LoVo (cell line): ENCODE data around the gene LARGE2.

Source experiments
- DNase-seq: peaks from one replicate; pipeline ENCODE4 v3.0.0-alpha.2; 2016; ENCODE audit warnings: low spot score

Gene LARGE2

GRCh38 chr11:45929486-45930030, 7.1 kb downstream of the LARGE2 start:
- DNase-seq, result no peak

GRCh38 chr11:45930031-45930794, 7.8 kb downstream of the LARGE2 start:
- no peak for DNase-seq

DNA sequence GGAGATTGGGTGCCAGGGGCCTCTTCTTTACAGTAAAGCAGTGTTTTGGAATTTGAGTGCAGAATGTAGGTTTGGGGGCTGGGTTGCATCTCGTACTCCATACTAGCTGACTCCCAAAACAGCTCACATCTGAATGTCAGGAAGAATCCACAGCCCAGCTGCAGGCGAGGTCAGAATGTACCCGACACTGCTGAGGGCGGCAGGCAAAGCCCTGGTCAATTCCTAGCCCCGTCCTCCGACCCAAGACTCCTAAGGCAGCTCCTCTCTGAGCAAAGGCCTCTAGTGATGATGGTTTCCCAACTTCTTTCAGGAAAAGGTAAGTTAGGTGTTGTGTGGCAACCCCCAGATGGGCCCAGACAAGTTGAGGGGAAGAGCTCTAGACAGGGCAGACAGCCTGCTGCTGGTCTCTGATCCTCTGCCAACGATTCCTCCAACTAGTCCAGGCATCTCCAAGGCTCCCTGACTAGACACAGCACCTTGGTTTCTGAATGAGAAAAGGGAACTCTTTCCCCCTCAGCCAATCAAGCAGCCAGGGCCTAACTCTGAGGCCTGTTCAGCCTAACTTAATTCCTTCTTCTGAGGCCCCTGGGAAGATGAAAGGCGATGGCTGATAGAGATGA, 8.6 kb downstream of the LARGE2 start:
- DNase-seq, result no peak

GRCh38 chr11:45931739-45932138, 9.3 kb downstream of the LARGE2 start:
- DNase-seq, result no peak

- no peak for DNase-seq
Measured at GRCh38 chr11:45932217-45932616, 9.8 kb downstream of the LARGE2 start.

DNA sequence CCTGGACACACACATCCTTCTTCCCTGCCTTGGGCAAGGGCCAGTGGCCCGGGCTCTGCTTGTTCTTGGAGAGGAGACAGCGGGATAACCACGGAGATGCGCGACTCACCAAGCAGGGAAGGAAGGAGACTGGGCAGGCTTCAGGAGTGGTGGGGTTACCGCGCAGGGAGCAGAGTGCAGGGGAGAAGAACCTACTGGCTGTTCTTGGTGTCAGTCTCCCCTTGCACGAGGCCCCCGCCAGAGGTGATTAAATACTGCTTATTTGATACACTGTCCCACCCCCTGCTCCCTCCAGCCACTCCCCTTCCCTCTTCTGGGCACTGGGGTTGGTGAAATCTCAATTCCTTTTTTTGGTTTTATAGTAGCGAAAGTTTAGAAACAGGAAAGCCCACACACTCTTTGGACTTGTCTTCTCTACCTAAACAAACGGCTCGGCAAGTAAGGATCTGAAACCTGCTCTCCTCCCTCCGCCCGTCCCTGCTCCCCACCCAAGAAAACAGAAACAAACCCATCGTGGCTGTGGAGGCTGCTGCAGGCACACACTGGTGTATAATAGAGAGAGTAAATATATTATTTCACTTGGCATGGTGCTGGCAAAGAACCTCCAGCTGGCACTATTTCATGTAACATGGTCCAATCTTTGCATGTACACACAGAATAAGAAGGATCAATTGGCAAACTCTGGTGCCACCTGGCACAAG, 10.8 kb downstream of the LARGE2 start:
- no peak for DNase-seq

GRCh38 chr11:45933846-45934579, 11.6 kb downstream of the LARGE2 start:
- no peak for DNase-seq

GRCh38 chr11:45934580-45935318, 12.3 kb downstream of the LARGE2 start:
- no peak for DNase-seq

DNA sequence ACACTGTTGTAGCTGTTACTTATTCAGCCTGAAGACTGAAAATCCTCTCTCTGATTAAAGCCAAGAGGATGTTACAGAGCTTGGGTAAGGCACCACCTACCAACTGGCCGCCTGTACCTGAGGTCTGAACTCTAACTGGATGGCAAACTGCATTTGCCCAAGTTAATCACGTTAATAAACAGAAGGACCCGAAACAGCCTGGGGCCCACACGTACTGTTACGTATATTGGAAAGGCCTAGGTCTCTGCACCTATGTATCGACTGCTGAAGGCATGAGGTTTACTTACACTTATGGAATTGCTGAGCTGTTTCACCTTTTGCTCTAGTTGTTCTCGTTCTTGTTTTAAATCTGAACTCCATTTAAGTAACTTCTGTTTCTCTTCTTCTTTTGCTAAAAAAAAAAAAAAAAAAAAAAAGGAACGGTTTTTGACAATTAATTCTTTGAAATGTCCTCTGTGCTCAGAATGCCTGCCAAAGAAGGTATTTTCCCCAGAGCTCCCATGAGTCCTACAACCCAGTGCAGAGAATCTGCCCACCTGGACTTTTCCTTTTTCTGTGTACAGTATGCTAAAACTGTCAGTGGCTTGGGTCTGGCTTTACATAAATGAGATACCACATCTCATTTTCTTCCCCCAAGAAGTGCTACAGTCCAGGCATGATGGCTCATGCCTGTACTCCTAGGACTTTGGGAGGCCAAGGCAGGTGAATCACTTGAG, 13.1 kb downstream of the LARGE2 start:
- no peak for DNase-seq

DNA sequence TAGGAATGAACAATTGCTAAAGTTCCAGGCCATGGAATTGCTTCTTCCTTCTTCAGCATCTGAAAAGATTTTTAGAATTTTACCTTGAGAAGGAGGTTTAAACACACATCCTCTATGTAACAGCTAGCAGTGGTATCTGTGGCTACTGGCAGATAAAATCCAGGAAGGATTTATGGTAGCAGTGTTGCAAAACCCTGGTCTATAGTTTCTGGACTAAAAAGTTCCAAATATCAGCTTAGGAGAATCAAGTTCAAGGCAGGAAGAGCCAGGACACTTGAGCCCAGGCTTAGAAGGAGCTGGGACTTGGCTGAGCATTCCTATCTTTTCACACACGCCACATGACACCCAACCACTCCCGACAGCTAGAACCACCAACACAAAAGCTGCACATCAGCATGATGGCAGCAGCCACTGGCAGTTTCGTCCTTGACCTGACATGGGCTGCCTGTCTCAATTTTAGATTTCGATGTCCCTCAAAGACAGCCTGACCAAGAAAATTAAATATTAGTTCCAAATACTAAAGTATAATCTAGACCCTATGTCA, 14.1 kb downstream of the LARGE2 start:
- DNase-seq, result no peak

DNA sequence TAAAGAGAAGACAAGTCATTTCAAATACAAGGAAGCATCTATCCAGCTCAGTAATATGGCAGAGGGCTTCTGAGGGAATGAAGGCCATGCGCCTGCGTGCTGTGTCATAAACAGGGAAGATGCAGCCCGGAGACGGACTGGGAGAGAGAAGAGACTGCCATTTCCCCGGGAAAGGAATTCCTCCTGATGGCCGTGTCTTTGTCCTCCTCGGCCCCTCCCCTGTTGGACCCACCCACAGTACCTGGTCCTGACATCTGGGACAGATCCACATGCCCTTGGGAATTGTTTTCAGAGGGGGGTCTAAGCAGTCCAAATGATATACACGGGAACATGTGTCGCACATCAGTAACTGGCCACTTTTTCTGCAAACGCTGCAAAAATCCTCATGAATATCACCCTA, 15.5 kb downstream of the LARGE2 start:
- DNase-seq, result no peak

DNA sequence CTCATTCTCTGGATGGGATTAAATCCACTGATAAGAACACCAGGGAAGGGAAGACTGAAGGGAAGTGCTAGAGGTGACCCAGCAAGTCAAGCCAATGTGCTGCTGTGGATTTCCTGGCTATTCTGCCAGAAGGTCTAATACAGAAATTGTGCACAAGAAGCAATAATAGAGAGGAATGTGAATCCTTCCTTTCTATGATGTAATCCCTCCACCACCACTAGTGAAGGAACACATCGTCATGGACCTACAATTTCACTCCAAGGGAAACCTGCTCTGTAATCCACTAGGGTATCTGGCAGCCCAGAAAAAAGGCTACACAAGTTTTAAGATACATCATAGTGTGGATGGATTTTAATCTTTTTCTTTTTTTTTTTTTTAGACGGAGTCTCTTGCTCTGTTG, 17.4 kb downstream of the LARGE2 start:
- DNase-seq, result no peak

GRCh38 chr11:45941285-45941684, 18.8 kb downstream of the LARGE2 start:
- DNase-seq, result no peak

- no peak for DNase-seq
Measured at GRCh38 chr11:45942381-45942780, 19.9 kb downstream of the LARGE2 start.

GRCh38 chr11:45945397-45945999, 23.0 kb downstream of the LARGE2 start:
- no peak for DNase-seq

GRCh38 chr11:45947885-45948284, 25.4 kb downstream of the LARGE2 start:
- DNase-seq, result no peak

DNA sequence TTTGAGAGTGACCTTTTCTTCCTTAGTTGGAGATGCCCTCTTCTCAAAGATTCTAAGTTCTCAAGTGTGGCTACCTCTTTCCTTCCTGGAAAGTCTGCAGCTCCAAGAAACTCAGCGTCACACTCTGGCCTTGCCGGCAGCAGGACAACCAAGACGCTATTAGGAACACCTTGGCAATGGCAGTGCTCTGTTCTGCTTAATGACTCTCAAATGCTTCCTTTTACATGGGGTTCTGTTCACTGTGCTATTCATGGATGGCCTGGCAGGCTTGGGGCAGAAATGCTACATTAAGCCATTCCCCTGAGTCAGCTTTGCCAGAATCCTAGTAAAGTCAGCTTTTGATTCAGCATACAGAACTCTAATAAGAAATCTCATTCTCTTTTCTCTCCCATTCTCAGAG, 25.9 kb downstream of the LARGE2 start:
- DNase-seq, result no peak

- no peak for DNase-seq
Measured at GRCh38 chr11:45949992-45950407, 27.5 kb downstream of the LARGE2 start.

GRCh38 chr11:45959851-45960250, 37.4 kb downstream of the LARGE2 start:
- no peak for DNase-seq
